ENCODE measurements around the gene ZFYVE21.

Gene ZFYVE21

DNA sequence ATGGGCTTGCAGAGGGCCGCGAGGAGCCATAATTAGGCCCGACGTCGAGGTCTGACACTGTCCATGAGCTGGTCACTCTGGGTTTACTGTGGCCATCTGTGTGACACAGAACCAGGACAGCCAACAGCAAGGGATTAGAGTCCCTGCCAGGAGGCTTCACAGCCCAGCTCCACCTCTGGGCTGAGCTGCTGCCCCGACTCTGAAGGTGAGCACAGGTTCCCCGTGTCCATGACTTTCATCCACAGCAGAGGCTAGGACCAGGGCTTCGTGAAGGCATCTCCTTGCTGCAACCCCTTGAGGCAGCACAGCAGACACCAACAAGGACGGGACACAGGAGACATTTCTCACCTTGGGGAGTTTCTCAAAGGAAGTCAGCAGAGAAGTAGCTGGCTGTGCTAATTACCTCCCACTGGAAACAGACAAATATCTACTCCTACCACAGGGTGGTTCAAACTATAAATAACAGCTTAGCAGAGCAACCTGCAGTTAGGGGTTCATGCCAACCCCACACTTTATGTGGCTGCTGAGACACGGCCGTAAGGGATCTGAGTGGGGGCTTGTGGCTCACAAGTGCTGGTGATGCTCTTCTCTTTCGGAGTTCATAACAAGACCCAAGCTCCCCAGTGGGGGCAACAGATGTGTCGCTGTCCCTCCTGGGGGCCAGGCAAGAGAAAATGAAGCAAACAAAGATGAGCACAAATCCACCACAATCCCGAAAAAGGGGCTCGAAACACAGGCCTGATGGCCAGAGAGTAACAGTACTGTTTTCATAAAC is 29.2 kb downstream of the ZFYVE21 start:
- TF ChIP-seq, protein P1, sequence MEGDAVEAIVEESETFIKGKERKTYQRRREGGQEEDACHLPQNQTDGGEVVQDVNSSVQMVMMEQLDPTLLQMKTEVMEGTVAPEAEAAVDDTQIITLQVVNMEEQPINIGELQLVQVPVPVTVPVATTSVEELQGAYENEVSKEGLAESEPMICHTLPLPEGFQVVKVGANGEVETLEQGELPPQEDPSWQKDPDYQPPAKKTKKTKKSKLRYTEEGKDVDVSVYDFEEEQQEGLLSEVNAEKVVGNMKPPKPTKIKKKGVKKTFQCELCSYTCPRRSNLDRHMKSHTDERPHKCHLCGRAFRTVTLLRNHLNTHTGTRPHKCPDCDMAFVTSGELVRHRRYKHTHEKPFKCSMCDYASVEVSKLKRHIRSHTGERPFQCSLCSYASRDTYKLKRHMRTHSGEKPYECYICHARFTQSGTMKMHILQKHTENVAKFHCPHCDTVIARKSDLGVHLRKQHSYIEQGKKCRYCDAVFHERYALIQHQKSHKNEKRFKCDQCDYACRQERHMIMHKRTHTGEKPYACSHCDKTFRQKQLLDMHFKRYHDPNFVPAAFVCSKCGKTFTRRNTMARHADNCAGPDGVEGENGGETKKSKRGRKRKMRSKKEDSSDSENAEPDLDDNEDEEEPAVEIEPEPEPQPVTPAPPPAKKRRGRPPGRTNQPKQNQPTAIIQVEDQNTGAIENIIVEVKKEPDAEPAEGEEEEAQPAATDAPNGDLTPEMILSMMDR (IDR thresholded peaks at IDR 0.05): no peak
- no peak overlapping the region for H3K4me3 ChIP-seq
- no peak overlapping the region for H3K27ac ChIP-seq
- DNase-seq (ENCODE audit: low spot score): no peak

DNA sequence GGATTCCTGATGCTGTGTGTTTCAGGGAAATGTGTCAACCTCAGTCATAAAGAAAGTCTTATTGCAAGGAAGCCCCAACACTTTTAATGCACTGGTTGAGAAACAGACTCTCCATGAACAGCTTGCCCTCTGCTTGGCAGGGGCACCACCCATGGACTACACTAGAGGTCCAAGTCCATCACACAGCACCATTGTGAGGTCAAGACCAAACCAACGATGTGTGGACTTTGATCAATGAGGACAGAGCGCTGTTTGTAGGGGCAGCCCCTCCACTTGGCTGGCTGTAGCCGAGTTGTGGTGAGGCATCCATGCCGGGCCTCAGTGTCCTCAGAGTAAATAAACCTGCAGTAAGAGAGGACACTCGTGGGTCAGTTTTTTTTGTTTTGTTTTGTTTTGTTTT is 29.8 kb downstream of the ZFYVE21 start:
- no peak for DNase-seq (ENCODE audit: low spot score)
- Histone ChIP-seq H3K4me3 (no peak overlapping the region), H3K27ac (no peak overlapping the region)
- TF ChIP-seq, protein P1 (IDR thresholded peaks at IDR 0.05): no peak

DNA sequence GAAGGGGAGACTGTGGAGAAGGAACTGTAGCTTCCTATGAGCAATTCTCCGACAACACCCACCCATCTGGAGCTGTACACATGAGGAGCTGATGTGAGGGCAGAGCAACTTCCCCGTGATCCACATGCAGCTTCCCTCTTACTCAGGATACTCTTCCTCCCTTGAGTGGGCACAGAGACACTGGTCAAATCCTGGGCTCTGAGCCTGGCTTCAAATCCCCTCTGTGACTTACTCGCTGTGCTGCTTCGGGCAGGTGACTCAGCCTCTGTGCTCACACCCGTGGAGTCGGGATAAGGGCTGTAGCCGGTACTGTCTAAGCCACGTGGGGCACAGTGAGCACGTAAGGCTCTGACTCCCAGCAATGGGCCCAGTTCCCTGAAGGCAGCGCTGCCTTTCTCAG is 31.1 kb downstream of the ZFYVE21 start:
- DNase-seq (ENCODE audit: low spot score): no peak
- H3K27ac ChIP-seq: no peak overlapping the region
- H3K4me3 ChIP-seq: no peak overlapping the region
- TF ChIP-seq, protein P1 (IDR thresholded peaks at IDR 0.05): no peak

DNA sequence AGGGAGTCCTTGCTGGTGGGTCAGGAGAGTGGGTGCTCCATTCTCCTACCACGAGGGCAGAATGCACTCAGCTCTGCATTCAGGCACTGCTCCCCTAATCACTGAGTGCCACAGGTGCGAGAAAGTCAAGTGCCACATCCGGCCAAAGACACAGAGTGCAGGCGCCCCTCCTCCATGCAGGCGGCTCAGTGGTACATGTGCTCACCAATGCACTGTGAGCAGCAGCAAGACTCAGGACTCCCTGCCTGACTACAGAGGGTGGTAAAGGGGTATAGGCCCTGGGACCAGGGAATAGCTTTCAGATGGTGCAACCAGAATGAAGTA is 32.9 kb downstream of the ZFYVE21 start:
- DNase-seq (ENCODE audit: low spot score): no peak
- TF ChIP-seq, protein P1 (IDR thresholded peaks at IDR 0.05): no peak
- Histone ChIP-seq H3K4me3 (no peak overlapping the region), H3K27ac (no peak overlapping the region)

DNA sequence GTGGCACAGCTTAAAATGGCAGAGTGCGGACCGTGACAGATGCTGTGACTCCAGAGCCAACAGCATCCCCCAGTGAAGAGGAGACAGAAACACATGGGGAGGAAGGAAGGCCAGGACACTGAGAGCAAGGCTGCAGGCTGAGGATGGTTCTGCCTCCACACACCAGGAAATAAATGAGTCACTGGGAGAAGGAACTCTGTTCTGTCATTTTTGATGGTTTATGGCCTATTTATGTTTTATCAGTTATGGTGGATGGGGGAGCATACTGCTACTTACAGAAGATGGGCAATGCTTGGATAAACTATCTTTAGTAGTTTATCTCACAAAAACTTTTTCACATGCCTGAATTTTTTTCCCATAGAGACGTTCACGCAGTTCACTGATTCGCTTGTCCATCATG is 33.8 kb downstream of the ZFYVE21 start:
- no peak for DNase-seq (ENCODE audit: low spot score)
- no peak overlapping the region for H3K27ac ChIP-seq
- H3K4me3 ChIP-seq: no peak overlapping the region
- TF ChIP-seq, protein P1 (IDR thresholded peaks at IDR 0.05): no peak

DNA sequence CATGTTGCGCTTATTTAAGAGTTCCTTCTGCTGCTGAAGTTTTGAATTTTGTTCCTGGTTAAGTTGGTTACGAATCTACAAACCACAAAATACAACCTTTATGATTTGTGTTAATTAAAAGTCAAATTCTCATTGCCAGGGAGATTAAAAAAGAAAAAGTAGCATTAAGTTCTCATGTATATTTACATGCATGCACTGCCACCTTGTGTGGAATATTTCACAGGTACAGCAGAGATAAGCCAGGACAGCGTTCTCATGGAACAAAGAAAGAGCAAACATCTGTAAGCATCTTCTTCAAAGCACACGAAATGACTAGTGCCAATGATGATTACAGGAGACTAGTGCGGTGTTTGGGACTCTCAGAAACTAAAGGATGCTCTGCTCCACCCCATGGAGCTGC is 34.2 kb downstream of the ZFYVE21 start:
- DNase-seq (ENCODE audit: low spot score): no peak
- TF ChIP-seq, protein P1 (IDR thresholded peaks at IDR 0.05): no peak
- Histone ChIP-seq H3K4me3 (no peak overlapping the region), H3K27ac (no peak overlapping the region)

DNA sequence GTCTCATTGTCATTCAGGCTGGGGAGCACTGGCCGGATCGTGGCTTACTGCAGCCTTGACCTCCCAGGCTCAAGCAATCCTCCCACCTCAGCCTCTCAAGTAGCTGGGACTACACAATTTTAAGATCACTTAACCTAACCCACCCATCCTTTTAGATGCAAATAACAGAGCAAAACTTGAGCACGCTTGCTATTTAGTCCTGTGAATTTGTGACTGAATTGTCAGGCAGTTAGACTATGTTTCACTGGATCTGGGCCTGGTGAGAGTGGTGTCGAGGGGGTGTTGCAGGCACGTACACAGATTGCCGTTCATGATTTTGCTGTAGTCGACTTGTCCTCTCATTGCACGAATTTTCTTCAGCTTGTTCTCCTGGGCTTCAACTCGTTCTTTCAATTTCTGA is 38.2 kb downstream of the ZFYVE21 start:
- Histone ChIP-seq H3K4me3 (no peak overlapping the region), H3K27ac (no peak overlapping the region)
- TF ChIP-seq, protein P1 (IDR thresholded peaks at IDR 0.05): no peak
- no peak for DNase-seq (ENCODE audit: low spot score)

Measured in coronary artery (tissue), 2 donors.